ENCODE results near the gene CEL.
"Not testable (repeated sequence)": the region's sequence is repeated elsewhere in the genome, so short reads cannot be mapped to it uniquely, and the experiment has no call there.

The CEL gene

GRCh38 chr9:133048595-133048994 is 13.2 kb upstream of the CEL start:
- DNase-seq = peak; percentile 16 to 36

- no peak for DNase-seq
These were observed 12.7 kb upstream of the CEL start for GRCh38 chr9:133049043-133049442.

- no peak for DNase-seq
These were observed 11.6 kb upstream of the CEL start for GRCh38 chr9:133050142-133050541.

- DNase-seq = no peak
These were observed 11.0 kb upstream of the CEL start for GRCh38 chr9:133050781-133051180.

- DNase-seq = no peak
These were observed 10.4 kb upstream of the CEL start for GRCh38 chr9:133051281-133051900.

GRCh38 chr9:133051966-133052539 is 9.7 kb upstream of the CEL start:
- no peak for DNase-seq

GRCh38 chr9:133054194-133054890 is 7.4 kb upstream of the CEL start:
- no peak for DNase-seq

GRCh38 chr9:133054966-133055365 is 6.8 kb upstream of the CEL start:
- DNase-seq = no peak

- no peak for DNase-seq
These were observed 5.9 kb upstream of the CEL start for GRCh38 chr9:133055788-133056420.

- DNase-seq = no peak
These were observed 5.2 kb upstream of the CEL start for GRCh38 chr9:133056533-133056932.

- no peak for DNase-seq
These were observed 4.8 kb upstream of the CEL start for GRCh38 chr9:133057006-133057405.

- DNase-seq = no peak
These were observed 4.2 kb upstream of the CEL start for GRCh38 chr9:133057553-133057952.

- DNase-seq = no peak
These were observed 3.7 kb upstream of the CEL start for GRCh38 chr9:133058071-133058470.

- DNase-seq = no peak
These were observed 3.0 kb upstream of the CEL start for GRCh38 chr9:133058550-133059320.

GRCh38 chr9:133059623-133060022 is 2.2 kb upstream of the CEL start:
- no peak for DNase-seq

GRCh38 chr9:133060417-133060841 is 1.4 kb upstream of the CEL start:
- no peak for DNase-seq

GRCh38 chr9:133061019-133061763 is 590 bp upstream of the CEL start:
- not testable (repeated sequence) for DNase-seq

GRCh38 chr9:133062569-133062968 is 788 bp downstream of the CEL start:
- not testable (repeated sequence) for DNase-seq

- no peak for DNase-seq
These were observed 1.3 kb downstream of the CEL start for GRCh38 chr9:133063159-133063499.

GRCh38 chr9:133063500-133064231 is 1.9 kb downstream of the CEL start:
- no peak for DNase-seq

GRCh38 chr9:133064241-133065069 is 2.7 kb downstream of the CEL start:
- no peak for DNase-seq
